Measurements from ENCODE around the gene CHST11. TPM values are rescaled to one million over a fixed set of nuclear protein-coding genes. Genes with fewer than 3 reads are reported as not detected.

CHST11 gene
- total RNA-seq, 2 experiments from 2014 or later, result 53.4 to 53.6 TPM

- no peak overlapping the region for H3K4me3 ChIP-seq (ENCODE audit: low read length)
- no peaks in the 10 kb centered on the region for H3K27me3 ChIP-seq (ENCODE audit: control insufficient read depth in 1 of 2, insufficient read depth in 2 of 2, low read length in 2 of 2)
- intact Hi-C loops (cut with DNase I, micrococcal nuclease), result no loop called here
- Mint-ChIP-seq H3K4me3 (no peak overlapping the region), H3K27me3 (no peaks in the 10 kb centered on the region), H3K4me1 (ENCODE audit: low read depth) (peaks cover 4% of the 10 kb centered on the region), H3K27ac (no peak overlapping the region), H3K36me3 (ENCODE audit: low read depth) (no peaks in the 10 kb centered on the region), H3K9me3 (no peaks in the 10 kb centered on the region)
- H3K4me1 ChIP-seq (ENCODE audit: insufficient read depth, low read length), result peaks cover 6% of the 10 kb centered on the region
- ATAC-seq (ENCODE audit: poor library complexity) (no peak), DNase-seq (no peak)
- H3K36me3 ChIP-seq (ENCODE audit: insufficient read depth, low read length), result no peaks in the 10 kb centered on the region
- ChIA-PET POLR2A (no interaction called here), CTCF (no interaction called here)
- no peak for TF ChIP-seq CTCF (IDR thresholded peaks at IDR 0.05)
- H3K27ac ChIP-seq (ENCODE audit: low read depth in 1 of 2, low read length in 2 of 2), result no peak overlapping the region
- H3K9me3 ChIP-seq (ENCODE audit: control insufficient read depth in 1 of 2, insufficient read depth in 1 of 2, low read length in 2 of 2), result no peaks in the 10 kb centered on the region
Measured at GRCh38 chr12:104788840-104789271, 332.1 kb downstream of the CHST11 start.

GRCh38 chr12:104790296-104791125 lies 333.8 kb downstream of the CHST11 start:
- POLR2A ChIA-PET, result no interaction called here
- peak; percentile 70 for TF ChIP-seq CTCF (IDR thresholded peaks at IDR 0.05)
- peaks cover 4% of the 10 kb centered on the region for H3K4me1 Mint-ChIP-seq (ENCODE audit: low read depth)
- Histone ChIP-seq H3K9me3 (ENCODE audit: control insufficient read depth in 1 of 2, insufficient read depth in 1 of 2, low read length in 2 of 2) (no peaks in the 10 kb centered on the region), H3K4me3 (ENCODE audit: low read length) (no peak overlapping the region), H3K27me3 (ENCODE audit: control insufficient read depth in 1 of 2, insufficient read depth in 2 of 2, low read length in 2 of 2) (no peaks in the 10 kb centered on the region), H3K36me3 (ENCODE audit: insufficient read depth, low read length) (no peaks in the 10 kb centered on the region), H3K4me1 (ENCODE audit: insufficient read depth, low read length) (peaks cover 6% of the 10 kb centered on the region), H3K27ac (ENCODE audit: low read depth in 1 of 2, low read length in 2 of 2) (no peak overlapping the region)
- H3K27me3 Mint-ChIP-seq, result no peaks in the 10 kb centered on the region
- CTCF ChIA-PET, result interaction anchor here (0.6 to 1.6 kb wide), 18 partner anchors 8 to 409 kb away, joined by 3 to 7 read pairs (median 4); no protein-coding TSS in a partner anchor
- H3K36me3 Mint-ChIP-seq (ENCODE audit: low read depth), result no peaks in the 10 kb centered on the region
- no peak overlapping the region for H3K27ac Mint-ChIP-seq
- intact Hi-C loops (cut with DNase I, micrococcal nuclease), result no loop called here
- DNase-seq (peak; percentile 12 to 65 (median 32)), ATAC-seq (ENCODE audit: poor library complexity) (peak; percentile 56)
- no peaks in the 10 kb centered on the region for H3K9me3 Mint-ChIP-seq
- H3K4me3 Mint-ChIP-seq, result no peak overlapping the region

- CTCF ChIA-PET, result interaction anchor here (1.2 kb wide), 1 partner anchor 35 kb away, joined by 4 read pairs; no protein-coding TSS in a partner anchor
Measured at GRCh38 chr12:104792570-104792969, 335.8 kb downstream of the CHST11 start.

More at GRCh38 chr12:104792570-104792969, 335.8 kb downstream of the CHST11 start:
- Histone ChIP-seq H3K27me3 (ENCODE audit: control insufficient read depth in 1 of 2, insufficient read depth in 2 of 2, low read length in 2 of 2) (no peaks in the 10 kb centered on the region), H3K4me3 (ENCODE audit: low read length) (no peak overlapping the region), H3K4me1 (ENCODE audit: insufficient read depth, low read length) (peaks cover 6% of the 10 kb centered on the region), H3K27ac (ENCODE audit: low read depth in 1 of 2, low read length in 2 of 2) (no peak overlapping the region), H3K36me3 (ENCODE audit: insufficient read depth, low read length) (no peaks in the 10 kb centered on the region), H3K9me3 (ENCODE audit: control insufficient read depth in 1 of 2, insufficient read depth in 1 of 2, low read length in 2 of 2) (no peaks in the 10 kb centered on the region)
- intact Hi-C loops (cut with DNase I, micrococcal nuclease), result no loop called here
- ATAC-seq (ENCODE audit: poor library complexity) (no peak), DNase-seq (no peak)
- H3K4me3 Mint-ChIP-seq, result no peak overlapping the region
- no peak overlapping the region for H3K27ac Mint-ChIP-seq
- POLR2A ChIA-PET, result no interaction called here
- H3K27me3 Mint-ChIP-seq, result no peaks in the 10 kb centered on the region
- H3K36me3 Mint-ChIP-seq (ENCODE audit: low read depth), result no peaks in the 10 kb centered on the region
- H3K9me3 Mint-ChIP-seq, result no peaks in the 10 kb centered on the region
- peaks cover 4% of the 10 kb centered on the region for H3K4me1 Mint-ChIP-seq (ENCODE audit: low read depth)
- no peak for TF ChIP-seq CTCF (IDR thresholded peaks at IDR 0.05)

Data from CD4-positive, alpha-beta T cell (primary cell).